Measurements from ENCODE around the gene TBXA2R.

Gene TBXA2R

GRCh38 chr19:3615524-3616135, 9.0 kb upstream of the TBXA2R start:
- Histone ChIP-seq H3K9me3 (ENCODE audit: low read length) (no peaks in the 10 kb centered on the region), H3K4me1 (ENCODE audit: insufficient read depth, low read length) (peaks cover 7% of the 10 kb centered on the region), H3K9ac (ENCODE audit: low read length) (no peak overlapping the region), H3K36me3 (ENCODE audit: insufficient read depth, low read length) (peaks cover 13% of the 10 kb centered on the region), H3K27ac (ENCODE audit: low read depth, low read length) (no peak overlapping the region), H3K4me3 (ENCODE audit: low read depth in 1 of 2, low read length in 2 of 2) (no peak overlapping the region), H3K27me3 (ENCODE audit: control insufficient read depth in 1 of 2, insufficient read depth in 2 of 2, low read length in 2 of 2) (no peaks in the 10 kb centered on the region)

GRCh38 chr19:3614858-3615505, 8.3 kb upstream of the TBXA2R start:
- Histone ChIP-seq H3K27me3 (ENCODE audit: control insufficient read depth in 1 of 2, insufficient read depth in 2 of 2, low read length in 2 of 2) (no peaks in the 10 kb centered on the region), H3K9ac (ENCODE audit: low read length) (no peak overlapping the region), H3K36me3 (ENCODE audit: insufficient read depth, low read length) (peaks cover 13% of the 10 kb centered on the region), H3K9me3 (ENCODE audit: low read length) (no peaks in the 10 kb centered on the region), H3K4me3 (ENCODE audit: low read depth in 1 of 2, low read length in 2 of 2) (no peak overlapping the region), H3K4me1 (ENCODE audit: insufficient read depth, low read length) (peaks cover 7% of the 10 kb centered on the region), H3K27ac (ENCODE audit: low read depth, low read length) (no peak overlapping the region)

- Histone ChIP-seq H3K4me3 (ENCODE audit: low read depth in 1 of 2, low read length in 2 of 2) (no peak overlapping the region), H3K4me1 (ENCODE audit: insufficient read depth, low read length) (peaks cover 7% of the 10 kb centered on the region), H3K27ac (ENCODE audit: low read depth, low read length) (no peak overlapping the region), H3K9ac (ENCODE audit: low read length) (no peak overlapping the region), H3K27me3 (ENCODE audit: control insufficient read depth in 1 of 2, insufficient read depth in 2 of 2, low read length in 2 of 2) (no peaks in the 10 kb centered on the region), H3K36me3 (ENCODE audit: insufficient read depth, low read length) (peaks cover 13% of the 10 kb centered on the region), H3K9me3 (ENCODE audit: low read length) (no peaks in the 10 kb centered on the region)
Observed at GRCh38 chr19:3613818-3614661, 7.4 kb upstream of the TBXA2R start.

GRCh38 chr19:3612901-3613741, 6.4 kb upstream of the TBXA2R start:
- H3K27ac ChIP-seq (ENCODE audit: low read depth, low read length) = no peak overlapping the region

GRCh38 chr19:3612330-3612729, 5.7 kb upstream of the TBXA2R start:
- Histone ChIP-seq H3K9ac (ENCODE audit: low read length) (no peak overlapping the region), H3K36me3 (ENCODE audit: insufficient read depth, low read length) (peaks cover 13% of the 10 kb centered on the region), H3K27ac (ENCODE audit: low read depth, low read length) (no peak overlapping the region), H3K4me3 (ENCODE audit: low read depth in 1 of 2, low read length in 2 of 2) (no peak overlapping the region), H3K4me1 (ENCODE audit: insufficient read depth, low read length) (peaks cover 7% of the 10 kb centered on the region), H3K9me3 (ENCODE audit: low read length) (no peaks in the 10 kb centered on the region), H3K27me3 (ENCODE audit: control insufficient read depth in 1 of 2, insufficient read depth in 2 of 2, low read length in 2 of 2) (no peaks in the 10 kb centered on the region)

More at GRCh38 chr19:3612901-3613741, 6.4 kb upstream of the TBXA2R start:
- Histone ChIP-seq H3K36me3 (ENCODE audit: insufficient read depth, low read length) (peaks cover 13% of the 10 kb centered on the region), H3K9me3 (ENCODE audit: low read length) (no peaks in the 10 kb centered on the region), H3K9ac (ENCODE audit: low read length) (no peak overlapping the region), H3K27me3 (ENCODE audit: control insufficient read depth in 1 of 2, insufficient read depth in 2 of 2, low read length in 2 of 2) (no peaks in the 10 kb centered on the region), H3K4me3 (ENCODE audit: low read depth in 1 of 2, low read length in 2 of 2) (no peak overlapping the region), H3K4me1 (ENCODE audit: insufficient read depth, low read length) (peaks cover 2% of the 10 kb centered on the region)

- H3K27ac ChIP-seq (ENCODE audit: low read depth, low read length) = no peak overlapping the region
- no peaks in the 10 kb centered on the region for H3K27me3 ChIP-seq (ENCODE audit: control insufficient read depth in 1 of 2, insufficient read depth in 2 of 2, low read length in 2 of 2)
- H3K4me3 ChIP-seq (ENCODE audit: low read depth in 1 of 2, low read length in 2 of 2) = no peak overlapping the region
- peaks cover 13% of the 10 kb centered on the region for H3K36me3 ChIP-seq (ENCODE audit: insufficient read depth, low read length)
- H3K9me3 ChIP-seq (ENCODE audit: low read length) = no peaks in the 10 kb centered on the region
- H3K4me1 ChIP-seq (ENCODE audit: insufficient read depth, low read length) = peaks cover 8% of the 10 kb centered on the region
- H3K9ac ChIP-seq (ENCODE audit: low read length) = no peak overlapping the region
Observed at GRCh38 chr19:3611841-3612240, 5.2 kb upstream of the TBXA2R start.

- H3K36me3 ChIP-seq (ENCODE audit: insufficient read depth, low read length) = peaks cover 13% of the 10 kb centered on the region
- H3K27ac ChIP-seq (ENCODE audit: low read depth, low read length) = no peak overlapping the region
- peaks cover 12% of the 10 kb centered on the region for H3K4me1 ChIP-seq (ENCODE audit: insufficient read depth, low read length)
- no peaks in the 10 kb centered on the region for H3K27me3 ChIP-seq (ENCODE audit: control insufficient read depth in 1 of 2, insufficient read depth in 2 of 2, low read length in 2 of 2)
- no peaks in the 10 kb centered on the region for H3K9me3 ChIP-seq (ENCODE audit: low read length)
- no peak overlapping the region for H3K9ac ChIP-seq (ENCODE audit: low read length)
- H3K4me3 ChIP-seq (ENCODE audit: low read depth in 1 of 2, low read length in 2 of 2) = no peak overlapping the region
Observed at GRCh38 chr19:3610745-3611717, 4.4 kb upstream of the TBXA2R start.

GRCh38 chr19:3609779-3610719, 3.4 kb upstream of the TBXA2R start:
- peaks cover 13% of the 10 kb centered on the region for H3K4me1 ChIP-seq (ENCODE audit: insufficient read depth, low read length)
- H3K9me3 ChIP-seq (ENCODE audit: low read length) = no peaks in the 10 kb centered on the region
- no peaks in the 10 kb centered on the region for H3K27me3 ChIP-seq (ENCODE audit: control insufficient read depth in 1 of 2, insufficient read depth in 2 of 2, low read length in 2 of 2)
- no peak overlapping the region for H3K27ac ChIP-seq (ENCODE audit: low read depth, low read length)
- no peak overlapping the region for H3K4me3 ChIP-seq (ENCODE audit: low read depth in 1 of 2, low read length in 2 of 2)
- no peak overlapping the region for H3K9ac ChIP-seq (ENCODE audit: low read length)
- H3K36me3 ChIP-seq (ENCODE audit: insufficient read depth, low read length) = peaks cover 13% of the 10 kb centered on the region

- no peak overlapping the region for H3K9ac ChIP-seq (ENCODE audit: low read length)
- no peak overlapping the region for H3K4me3 ChIP-seq (ENCODE audit: low read depth in 1 of 2, low read length in 2 of 2)
- H3K27ac ChIP-seq (ENCODE audit: low read depth, low read length) = no peak overlapping the region
- H3K36me3 ChIP-seq (ENCODE audit: insufficient read depth, low read length) = peaks cover 13% of the 10 kb centered on the region
- no peaks in the 10 kb centered on the region for H3K27me3 ChIP-seq (ENCODE audit: control insufficient read depth in 1 of 2, insufficient read depth in 2 of 2, low read length in 2 of 2)
- peaks cover 13% of the 10 kb centered on the region for H3K4me1 ChIP-seq (ENCODE audit: insufficient read depth, low read length)
- no peaks in the 10 kb centered on the region for H3K9me3 ChIP-seq (ENCODE audit: low read length)
Observed at GRCh38 chr19:3608750-3609322, 2.2 kb upstream of the TBXA2R start.
